Activated T-cell treated with anti-CD3 and anti-CD28 coated beads, Interleukin-2, amount 50 U/mL, for 4 hours (primary cell): ENCODE data around the gene UROD. TPM values are rescaled to one million over a fixed set of nuclear protein-coding genes. Genes with fewer than 3 reads are reported as not detected.
A peak's percentile ranks its signal among the peaks of the same experiment; 100 is the strongest.
"Not testable (repeated sequence)": the region's sequence is repeated elsewhere in the genome, so short reads cannot be mapped to it uniquely, and the experiment has no call there.

ENCODE experiments used
- ATAC-seq, 2 donors: fragments of 200-7000 bp; cut with Tn5 transposase; one replicate each; pipeline ENCODE4 v1.10.0; 2021
- DNase-seq: peaks from one replicate; pipeline ENCODE4 v3.0.0-alpha.2; 2020
- H3K27me3 Mint-ChIP-seq: one replicate; pipeline ENCODE4 v1.8.0; 2021; ENCODE audit warnings: low read depth, mixed read lengths
- H3K36me3 Mint-ChIP-seq: one replicate; pipeline ENCODE4 v1.8.0; 2022; ENCODE audit warnings: mixed read lengths; ENCODE audit not compliant: insufficient read depth
- H3K4me1 Mint-ChIP-seq: one replicate; pipeline ENCODE4 v1.8.0; 2021; ENCODE audit warnings: low read depth, mixed read lengths
- H3K4me3 Mint-ChIP-seq: one replicate; pipeline ENCODE4 v1.8.0; 2021; ENCODE audit warnings: mild to moderate bottlenecking, moderate library complexity, mixed read lengths
- H3K9me3 Mint-ChIP-seq: one replicate; pipeline ENCODE4 v1.8.0; 2021; ENCODE audit warnings: mixed read lengths
- total RNA-seq, 3 donors: library from RNA; stranded (reverse); gene quantifications; one replicate each; pipeline ENCODE4 v1.2.1, GENCODE V29; 2021

The UROD gene
- 100 to 1,000 TPM in 1 of 3 donors, 10 to 100 TPM in 2; 95.0 to 112 (median 99.1) TPM for total RNA-seq

GRCh38 chr1:45011837-45012638, at the start of gene UROD:
Gene UROD (plus strand): TSS chr1:45012254. CDS start chr1:45012266, 12 bp downstream.
- H3K4me3 Mint-ChIP-seq, result peak within 1 kb of the TSS; percentile 93
- peak; percentile 77 to 78 for ATAC-seq
- peaks cover 16% of the 10 kb centered on the region for H3K36me3 Mint-ChIP-seq
- no peaks in the 10 kb centered on the region for H3K9me3 Mint-ChIP-seq
- H3K27me3 Mint-ChIP-seq, result no peaks in the 10 kb centered on the region
- peak; percentile 81 for DNase-seq
- peaks cover 45% of the 10 kb centered on the region for H3K4me1 Mint-ChIP-seq

- no peaks in the 10 kb centered on the region for H3K9me3 Mint-ChIP-seq
- no peaks in the 10 kb centered on the region for H3K4me1 Mint-ChIP-seq
- H3K36me3 Mint-ChIP-seq, result peaks cover 17% of the 10 kb centered on the region
- ATAC-seq (no peak), DNase-seq (no peak)
- no peak overlapping the region for H3K4me3 Mint-ChIP-seq
- H3K27me3 Mint-ChIP-seq, result no peaks in the 10 kb centered on the region
Measured at GRCh38 chr1:44962729-44963128, 49.3 kb upstream of the UROD start.

- Mint-ChIP-seq H3K4me1 (no peaks in the 10 kb centered on the region), H3K36me3 (peaks cover 13% of the 10 kb centered on the region), H3K9me3 (no peaks in the 10 kb centered on the region), H3K27me3 (no peaks in the 10 kb centered on the region), H3K4me3 (no peak overlapping the region)
- ATAC-seq (no peak), DNase-seq (no peak)
Measured at GRCh38 chr1:44964396-44964795, 47.7 kb upstream of the UROD start.

- peaks cover 3% of the 10 kb centered on the region for H3K4me1 Mint-ChIP-seq
- H3K4me3 Mint-ChIP-seq, result no peak overlapping the region
- H3K9me3 Mint-ChIP-seq, result no peaks in the 10 kb centered on the region
- no peak for DNase-seq
- H3K27me3 Mint-ChIP-seq, result no peaks in the 10 kb centered on the region
- H3K36me3 Mint-ChIP-seq, result peaks cover 6% of the 10 kb centered on the region
- ATAC-seq, result no peak
Measured at GRCh38 chr1:44970317-44970716, 41.7 kb upstream of the UROD start.

- DNase-seq (no peak), ATAC-seq (no peak)
- Mint-ChIP-seq H3K4me1 (peaks cover 3% of the 10 kb centered on the region), H3K9me3 (no peaks in the 10 kb centered on the region), H3K4me3 (no peak overlapping the region), H3K27me3 (no peaks in the 10 kb centered on the region), H3K36me3 (peaks cover 24% of the 10 kb centered on the region)
Measured at GRCh38 chr1:44973645-44974044, 38.4 kb upstream of the UROD start.

GRCh38 chr1:44976252-44976651, 35.8 kb upstream of the UROD start:
- Mint-ChIP-seq H3K9me3 (no peaks in the 10 kb centered on the region), H3K36me3 (peaks cover 36% of the 10 kb centered on the region), H3K4me3 (no peak overlapping the region)

GRCh38 chr1:44977372-44977771, 34.7 kb upstream of the UROD start:
- not testable (repeated sequence) for H3K27me3 Mint-ChIP-seq, H3K4me1 Mint-ChIP-seq, H3K9me3 Mint-ChIP-seq, H3K4me3 Mint-ChIP-seq, ATAC-seq, DNase-seq
- peaks cover 39% of the 10 kb centered on the region for H3K36me3 Mint-ChIP-seq

More at GRCh38 chr1:44976252-44976651, 35.8 kb upstream of the UROD start:
- DNase-seq (no peak), ATAC-seq (no peak)
- no peaks in the 10 kb centered on the region for H3K27me3 Mint-ChIP-seq
- peaks cover 3% of the 10 kb centered on the region for H3K4me1 Mint-ChIP-seq

GRCh38 chr1:44985747-44986359, 26.2 kb upstream of the UROD start:
- Mint-ChIP-seq H3K27me3 (no peaks in the 10 kb centered on the region), H3K36me3 (peaks cover 11% of the 10 kb centered on the region), H3K4me1 (peaks cover 23% of the 10 kb centered on the region), H3K4me3 (peak overlapping the region; percentile 98), H3K9me3 (no peaks in the 10 kb centered on the region)
- no peak for DNase-seq
- no peak for ATAC-seq

- Mint-ChIP-seq H3K27me3 (no peaks in the 10 kb centered on the region), H3K36me3 (peaks cover 2% of the 10 kb centered on the region)
Measured at GRCh38 chr1:44988531-44989156, 23.4 kb upstream of the UROD start.

GRCh38 chr1:44994309-44994898, 17.6 kb upstream of the UROD start:
- ATAC-seq (no peak), DNase-seq (no peak)
- Mint-ChIP-seq H3K4me3 (no peak overlapping the region), H3K36me3 (no peaks in the 10 kb centered on the region), H3K27me3 (no peaks in the 10 kb centered on the region), H3K9me3 (no peaks in the 10 kb centered on the region), H3K4me1 (no peaks in the 10 kb centered on the region)

More at GRCh38 chr1:44988531-44989156, 23.4 kb upstream of the UROD start:
- ATAC-seq (no peak), DNase-seq (no peak)
- H3K9me3 Mint-ChIP-seq, result no peaks in the 10 kb centered on the region
- H3K4me1 Mint-ChIP-seq, result peaks cover 18% of the 10 kb centered on the region
- H3K4me3 Mint-ChIP-seq, result no peak overlapping the region

- ATAC-seq, result no peak
- Mint-ChIP-seq H3K4me1 (no peaks in the 10 kb centered on the region), H3K4me3 (no peak overlapping the region), H3K36me3 (no peaks in the 10 kb centered on the region), H3K9me3 (no peaks in the 10 kb centered on the region), H3K27me3 (no peaks in the 10 kb centered on the region)
- DNase-seq, result no peak
Measured at GRCh38 chr1:44995467-44996238, 16.4 kb upstream of the UROD start.

GRCh38 chr1:44999232-44999631, 12.8 kb upstream of the UROD start:
- no peaks in the 10 kb centered on the region for H3K9me3 Mint-ChIP-seq
- ATAC-seq, result no peak

GRCh38 chr1:45001011-45001481, 11.0 kb upstream of the UROD start:
- no peaks in the 10 kb centered on the region for H3K27me3 Mint-ChIP-seq
- no peaks in the 10 kb centered on the region for H3K9me3 Mint-ChIP-seq
- ATAC-seq (no peak), DNase-seq (no peak)
- H3K4me1 Mint-ChIP-seq, result peaks cover 4% of the 10 kb centered on the region
- peaks cover 29% of the 10 kb centered on the region for H3K36me3 Mint-ChIP-seq
- no peak overlapping the region for H3K4me3 Mint-ChIP-seq

More at GRCh38 chr1:44999232-44999631, 12.8 kb upstream of the UROD start:
- DNase-seq, result no peak
- Mint-ChIP-seq H3K36me3 (peaks cover 18% of the 10 kb centered on the region), H3K27me3 (no peaks in the 10 kb centered on the region), H3K4me1 (peaks cover 4% of the 10 kb centered on the region), H3K4me3 (no peak overlapping the region)
